ENCODE measurements around the gene NPEPPS. TPM values are rescaled to one million over a fixed set of nuclear protein-coding genes. Genes with fewer than 3 reads are reported as not detected.

The NPEPPS gene
- total and polyA plus RNA-seq, 2 experiments from 2014 or later = 55.7 to 72.3 TPM

GRCh38 chr17:47621293-47622179, 90.6 kb downstream of the NPEPPS start:
- no peaks in the 10 kb centered on the region for H3K27me3 ChIP-seq (replicated peaks; ENCODE audit: insufficient read depth)
- no peaks in the 10 kb centered on the region for H4K20me1 ChIP-seq (ENCODE audit: insufficient read depth)
- TF ChIP-seq EZH2phosphoT487 (IDR thresholded peaks at IDR 0.05; ENCODE audit: insufficient read depth, low read depth) (no peak), EZH2 (IDR thresholded peaks at IDR 0.05; ENCODE audit: insufficient read depth, poor library complexity, severe bottlenecking) (no peak)
- whole genome bisulfite sequencing, 2 experiments (ENCODE audit: low coverage in 1 of 2, low lambda C conversion rate in 2 of 2, missing lambda C conversion rate in 2 of 2) = 6% methylated on average over 9 of the region's 9 CpGs
- in situ Hi-C loops (cut with MboI) = no loop called here
- H3K9ac ChIP-seq = peak overlapping the region; percentile 69
- peaks cover 55% of the 10 kb centered on the region for H3F3A ChIP-seq (ENCODE audit: insufficient read depth)
- H3K4me3 ChIP-seq = peak overlapping the region; percentile 51
- peak overlapping the region; percentile 93 for H3K27ac ChIP-seq
- H3K9me3 ChIP-seq (ENCODE audit: low read depth) = no peaks in the 10 kb centered on the region
- H3K4me2 ChIP-seq (ENCODE audit: unreplicated experiment) = peak overlapping the region; percentile 70
- H3K9me2 ChIP-seq (ENCODE audit: insufficient read depth) = no peaks in the 10 kb centered on the region
- H2AFZ ChIP-seq = peak overlapping the region; percentile 30; the same call in 1 of the 2 replicates
- peaks cover 30% of the 10 kb centered on the region for H3K36me3 ChIP-seq (ENCODE audit: low read depth)
- peak; percentile 97 for DNase-seq
- peaks cover 12% of the 10 kb centered on the region; the same call in 1 of the 2 replicates for H3K79me2 ChIP-seq (ENCODE audit: insufficient read depth)
- peaks cover 36% of the 10 kb centered on the region for H3K4me1 ChIP-seq (ENCODE audit: insufficient read depth)

- H3K9ac ChIP-seq = peak overlapping the region; percentile 34
- TF ChIP-seq EZH2phosphoT487 (IDR thresholded peaks at IDR 0.05; ENCODE audit: insufficient read depth, low read depth) = no peak
- no peak for TF ChIP-seq EZH2 (IDR thresholded peaks at IDR 0.05; ENCODE audit: insufficient read depth, poor library complexity, severe bottlenecking)
- H3K9me2 ChIP-seq (ENCODE audit: insufficient read depth) = no peaks in the 10 kb centered on the region
- H3F3A ChIP-seq (ENCODE audit: insufficient read depth) = peaks cover 55% of the 10 kb centered on the region
- no peaks in the 10 kb centered on the region for H3K9me3 ChIP-seq (ENCODE audit: low read depth)
- in situ Hi-C loops (cut with MboI) = no loop called here
- peaks cover 36% of the 10 kb centered on the region for H3K4me1 ChIP-seq (ENCODE audit: insufficient read depth)
- H3K27me3 ChIP-seq (replicated peaks; ENCODE audit: insufficient read depth) = no peaks in the 10 kb centered on the region
- 76 to 88% methylated on average over 2 of the region's 2 CpGs for WGBS, 2 experiments (ENCODE audit: low coverage in 1 of 2, low lambda C conversion rate in 2 of 2, missing lambda C conversion rate in 2 of 2)
- peak overlapping the region; percentile 70 for H3K4me2 ChIP-seq (ENCODE audit: unreplicated experiment)
- DNase-seq = no peak
- H2AFZ ChIP-seq = no peak overlapping the region
- H3K4me3 ChIP-seq = peak overlapping the region; percentile 23; the same call in 1 of the 2 replicates
- H3K27ac ChIP-seq = peak overlapping the region; percentile 93
- peaks cover 27% of the 10 kb centered on the region for H3K36me3 ChIP-seq (ENCODE audit: low read depth)
- H4K20me1 ChIP-seq (ENCODE audit: insufficient read depth) = no peaks in the 10 kb centered on the region
- peaks cover 10% of the 10 kb centered on the region; the same call in 1 of the 2 replicates for H3K79me2 ChIP-seq (ENCODE audit: insufficient read depth)
Observed at GRCh38 chr17:47622180-47622549, 91.3 kb downstream of the NPEPPS start.

GRCh38 chr17:47624727-47625068, 93.8 kb downstream of the NPEPPS start:
- H3K9me3 ChIP-seq (ENCODE audit: low read depth) = no peaks in the 10 kb centered on the region
- no peak overlapping the region for H2AFZ ChIP-seq
- peaks cover 36% of the 10 kb centered on the region for H3K4me1 ChIP-seq (ENCODE audit: insufficient read depth)
- no peaks in the 10 kb centered on the region for H4K20me1 ChIP-seq (ENCODE audit: insufficient read depth)
- no peak overlapping the region for H3K4me2 ChIP-seq (ENCODE audit: unreplicated experiment)
- no peak overlapping the region for H3K4me3 ChIP-seq
- peaks cover 8% of the 10 kb centered on the region for H3K36me3 ChIP-seq (ENCODE audit: low read depth)
- no peak overlapping the region for H3K27ac ChIP-seq
- H3K9me2 ChIP-seq (ENCODE audit: insufficient read depth) = no peaks in the 10 kb centered on the region
- no peak for DNase-seq
- 0 out of 2 replicates have a peak, but pooled peaks cover 2% of the 10 kb centered on the region for H3K79me2 ChIP-seq (ENCODE audit: insufficient read depth)
- in situ Hi-C loops (cut with MboI) = no loop called here
- no peaks in the 10 kb centered on the region for H3K27me3 ChIP-seq (replicated peaks; ENCODE audit: insufficient read depth)
- peaks cover 35% of the 10 kb centered on the region for H3F3A ChIP-seq (ENCODE audit: insufficient read depth)
- no peak for TF ChIP-seq EZH2 (IDR thresholded peaks at IDR 0.05; ENCODE audit: insufficient read depth, poor library complexity, severe bottlenecking)
- TF ChIP-seq EZH2phosphoT487 (IDR thresholded peaks at IDR 0.05; ENCODE audit: insufficient read depth, low read depth) = no peak
- WGBS, 2 experiments (ENCODE audit: low coverage in 1 of 2, low lambda C conversion rate in 2 of 2, missing lambda C conversion rate in 2 of 2) = 0% methylated on average over 1 of the region's 1 CpG
- no peak overlapping the region for H3K9ac ChIP-seq

GRCh38 chr17:47628014-47628566, 97.2 kb downstream of the NPEPPS start:
- H4K20me1 ChIP-seq (ENCODE audit: insufficient read depth) = no peaks in the 10 kb centered on the region
- H3K9ac ChIP-seq = no peak overlapping the region
- in situ Hi-C loops (cut with MboI) = no loop called here
- DNase-seq = no peak
- no peak overlapping the region for H3K4me3 ChIP-seq
- no peak overlapping the region for H3K4me2 ChIP-seq (ENCODE audit: unreplicated experiment)
- no peak overlapping the region for H2AFZ ChIP-seq
- no peak overlapping the region for H3K27ac ChIP-seq
- TF ChIP-seq EZH2 (IDR thresholded peaks at IDR 0.05; ENCODE audit: insufficient read depth, poor library complexity, severe bottlenecking) = no peak
- no peak for TF ChIP-seq EZH2phosphoT487 (IDR thresholded peaks at IDR 0.05; ENCODE audit: insufficient read depth, low read depth)
- no peaks in the 10 kb centered on the region for H3K9me2 ChIP-seq (ENCODE audit: insufficient read depth)
- peaks cover 7% of the 10 kb centered on the region; the same call in 1 of the 2 replicates for H3F3A ChIP-seq (ENCODE audit: insufficient read depth)
- no peaks in the 10 kb centered on the region for H3K9me3 ChIP-seq (ENCODE audit: low read depth)
- WGBS, 2 experiments (ENCODE audit: low coverage in 1 of 2, low lambda C conversion rate in 2 of 2, missing lambda C conversion rate in 2 of 2) = 91% methylated on average over 8 of the region's 8 CpGs
- peaks cover 8% of the 10 kb centered on the region for H3K4me1 ChIP-seq (ENCODE audit: insufficient read depth)
- no peaks in the 10 kb centered on the region for H3K79me2 ChIP-seq (ENCODE audit: insufficient read depth)
- H3K36me3 ChIP-seq (ENCODE audit: low read depth) = peaks cover 7% of the 10 kb centered on the region
- no peaks in the 10 kb centered on the region for H3K27me3 ChIP-seq (replicated peaks; ENCODE audit: insufficient read depth)

Measured in GM23248 (cell line).